GM10266 (cell line): ENCODE results near the gene LIN28A.

ENCODE experiments used
- DNase-seq: peaks from one replicate; pipeline ENCODE4 v3.0.0; 2012; ENCODE audit errors: extremely low spot score
- TF ChIP-seq, protein P1 (sequence below): IDR thresholded peaks from 2 replicates; pipeline ENCODE4 v1.5.1; 2012; ENCODE audit warnings: mild to moderate bottlenecking, low read depth; ENCODE audit not compliant: control insufficient read depth, insufficient read depth; ENCODE audit errors: missing control alignments

The LIN28A gene

GRCh38 chr1:26410706-26411623 is at the start of gene LIN28A:
TSS of gene LIN28A (plus strand) at chr1:26410817. CDS start at chr1:26410892, 75 bp downstream.
- DNase-seq: no peak

DNA sequence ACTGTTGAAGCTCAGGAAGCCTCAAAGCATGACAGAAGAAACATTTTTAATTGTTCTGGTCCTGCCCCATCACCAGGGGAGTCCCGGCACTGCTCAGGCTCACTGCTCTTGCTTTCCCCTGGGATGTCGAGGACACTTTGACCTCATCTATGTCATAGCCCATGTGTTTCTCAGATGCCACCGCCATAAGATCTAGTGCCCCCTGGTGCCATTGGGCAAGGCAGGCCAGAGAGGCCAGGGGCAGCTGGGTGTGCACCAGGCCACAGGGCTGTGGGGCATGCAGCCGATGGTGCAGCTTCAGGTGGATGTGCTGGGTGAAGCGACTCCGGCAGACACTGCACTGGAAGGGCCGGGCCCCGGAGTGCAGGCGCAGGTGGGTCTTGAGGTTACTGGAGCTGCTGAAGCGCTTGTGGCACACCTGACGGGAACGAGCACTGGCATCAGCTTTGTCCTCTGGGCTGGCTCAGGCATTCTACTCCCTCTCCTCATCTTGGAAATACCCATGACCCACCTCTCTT is 49.0 kb upstream of the LIN28A start:
- DNase-seq: no peak
- TF ChIP-seq, protein P1, sequence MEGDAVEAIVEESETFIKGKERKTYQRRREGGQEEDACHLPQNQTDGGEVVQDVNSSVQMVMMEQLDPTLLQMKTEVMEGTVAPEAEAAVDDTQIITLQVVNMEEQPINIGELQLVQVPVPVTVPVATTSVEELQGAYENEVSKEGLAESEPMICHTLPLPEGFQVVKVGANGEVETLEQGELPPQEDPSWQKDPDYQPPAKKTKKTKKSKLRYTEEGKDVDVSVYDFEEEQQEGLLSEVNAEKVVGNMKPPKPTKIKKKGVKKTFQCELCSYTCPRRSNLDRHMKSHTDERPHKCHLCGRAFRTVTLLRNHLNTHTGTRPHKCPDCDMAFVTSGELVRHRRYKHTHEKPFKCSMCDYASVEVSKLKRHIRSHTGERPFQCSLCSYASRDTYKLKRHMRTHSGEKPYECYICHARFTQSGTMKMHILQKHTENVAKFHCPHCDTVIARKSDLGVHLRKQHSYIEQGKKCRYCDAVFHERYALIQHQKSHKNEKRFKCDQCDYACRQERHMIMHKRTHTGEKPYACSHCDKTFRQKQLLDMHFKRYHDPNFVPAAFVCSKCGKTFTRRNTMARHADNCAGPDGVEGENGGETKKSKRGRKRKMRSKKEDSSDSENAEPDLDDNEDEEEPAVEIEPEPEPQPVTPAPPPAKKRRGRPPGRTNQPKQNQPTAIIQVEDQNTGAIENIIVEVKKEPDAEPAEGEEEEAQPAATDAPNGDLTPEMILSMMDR: no peak

More at GRCh38 chr1:26410706-26411623, at the start of gene LIN28A:
- TF ChIP-seq, protein P1: no peak

DNA sequence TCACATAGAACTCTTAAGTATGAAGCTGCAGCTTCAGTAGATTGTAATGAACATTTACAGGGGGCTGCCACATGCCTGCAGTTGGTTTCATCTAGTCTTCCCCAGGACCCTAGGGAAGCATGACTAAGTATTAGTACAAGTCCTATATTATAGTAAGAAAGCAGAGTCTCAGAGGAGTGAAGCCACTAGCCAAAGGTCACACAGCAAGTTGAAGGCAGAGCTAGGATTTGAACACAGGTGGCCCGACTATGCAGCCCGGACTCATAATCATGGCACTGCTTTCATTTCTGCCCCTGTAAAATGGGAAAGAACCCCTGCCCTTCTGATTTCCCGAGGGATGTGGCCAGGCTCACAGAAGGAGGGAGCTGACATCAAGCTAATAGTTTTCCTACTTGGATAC is 48.3 kb upstream of the LIN28A start:
- TF ChIP-seq, protein P1: no peak
- DNase-seq: no peak

DNA sequence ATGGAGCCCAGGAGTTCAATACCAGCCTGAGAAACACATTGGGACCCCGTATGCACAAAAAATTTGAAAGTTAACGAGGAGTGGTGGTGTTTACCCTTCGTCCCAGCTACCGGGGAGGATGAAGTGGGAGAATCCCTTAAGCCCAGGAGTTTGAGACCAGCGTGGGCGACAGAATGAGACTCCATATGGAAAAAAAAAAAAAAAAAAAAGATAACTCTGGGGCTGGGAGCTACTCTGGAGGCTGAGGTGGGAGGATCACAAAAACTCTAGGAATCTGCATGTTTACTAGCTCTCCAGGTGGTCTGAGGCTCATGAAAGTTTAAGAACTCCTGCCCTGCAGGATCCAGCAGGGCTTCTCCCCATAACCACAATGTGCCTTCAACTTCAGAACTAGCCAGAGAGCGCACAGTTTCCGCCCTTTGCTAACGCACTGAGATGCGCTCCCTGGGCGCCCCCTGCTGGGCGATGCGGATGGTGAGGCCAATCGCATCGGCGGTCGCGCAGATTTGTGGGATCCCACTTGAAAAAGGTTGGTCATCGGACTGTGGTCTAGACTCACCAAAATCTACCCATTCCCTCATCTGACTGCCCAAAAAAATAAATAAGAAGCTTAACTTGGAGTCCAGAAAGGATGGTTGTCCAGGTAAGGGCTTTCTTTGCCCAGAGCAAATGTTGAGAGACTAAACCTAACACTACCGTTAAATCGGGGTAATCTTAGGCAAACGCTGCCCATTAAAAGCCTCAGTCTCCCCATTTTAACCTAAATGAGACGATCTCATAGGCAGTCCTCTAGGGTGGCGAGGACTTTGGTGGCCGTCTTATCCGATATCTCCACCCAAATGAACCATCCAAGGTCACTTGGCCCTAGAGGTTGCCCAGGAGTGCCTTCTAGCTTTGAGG is 46.8 kb upstream of the LIN28A start:
- peak; percentile 85 for DNase-seq
- TF ChIP-seq, protein P1: peak; percentile 92

GRCh38 chr1:26364956-26365355 is 45.7 kb upstream of the LIN28A start:
- DNase-seq: no peak
- TF ChIP-seq, protein P1: no peak

DNA sequence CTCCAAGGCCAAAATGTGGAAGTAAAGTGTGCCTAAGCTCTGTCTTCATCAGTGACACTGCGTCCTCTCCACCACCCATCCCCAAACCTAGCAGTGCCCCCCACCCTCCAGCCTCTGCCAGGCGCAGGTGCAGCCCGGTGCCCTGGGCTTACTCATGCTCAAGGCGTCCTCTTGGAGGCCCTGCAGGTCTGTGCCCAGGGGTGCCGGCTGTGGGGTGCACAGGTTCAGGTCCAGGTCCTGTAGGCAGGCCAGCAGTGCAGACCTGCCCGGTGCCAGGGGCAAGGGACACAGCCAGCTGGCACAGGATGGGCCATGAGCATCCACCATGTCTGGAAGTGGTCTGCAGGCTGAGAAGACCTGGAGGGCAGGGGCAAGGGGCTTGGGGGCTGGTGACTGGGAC is 43.2 kb upstream of the LIN28A start:
- DNase-seq: no peak
- TF ChIP-seq, protein P1: no peak
